SK-N-SH (cell line): Measurements from ENCODE around the gene PIP5K1B.

ENCODE experiments used
- CTCF ChIP-seq: fragments of 200-600 bp; sonication (generic); IDR thresholded peaks from 2 replicates; pipeline ENCODE4 v1.6.1; 2017; ENCODE audit warnings: antibody characterized with exemption, mild to moderate bottlenecking, moderate library complexity
- FOSL2 ChIP-seq: IDR thresholded peaks from 2 replicates; pipeline ENCODE4 v1.4.0; 2012; ENCODE audit warnings: low read depth, mild to moderate bottlenecking, moderate library complexity, borderline replicate concordance
- GABPA ChIP-seq: IDR thresholded peaks from 2 replicates; pipeline ENCODE4 v1.4.0; 2012; ENCODE audit warnings: low read depth, mild to moderate bottlenecking
- RFX5 ChIP-seq: IDR thresholded peaks from 2 replicates; pipeline ENCODE4 v1.6.1; 2012; ENCODE audit warnings: mild to moderate bottlenecking, improper control_type of control experiment, low read length

- TF ChIP-seq CTCF (no peak), RFX5 (no peak), FOSL2 (no peak), GABPA (no peak)
Observed at GRCh38 chr9:68964765-68965164, 259.7 kb downstream of the PIP5K1B start.
